ENCODE measurements around the gene SINHCAF.

GRCh38 chr12:31289441-31289840 lies 36.5 kb downstream of the SINHCAF start:
- TF ChIP-seq POLR2A (IDR thresholded peaks at IDR 0.05) (no peak), EP300 (IDR thresholded peaks at IDR 0.05) (no peak)
